Endothelial cell (in vitro differentiated cells): ENCODE data around the gene SH3RF3. TPM values are rescaled to one million over a fixed set of nuclear protein-coding genes. Genes with fewer than 3 reads are reported as not detected.

Experiments
- DNase-seq: peaks from one replicate; pipeline ENCODE4 v3.0.0; 2021; ENCODE audit warnings: low spot score
- H3K27ac Mint-ChIP-seq: one replicate; pipeline ENCODE4 v1.8.0; 2021; ENCODE audit warnings: mixed read lengths, inconsistent platforms; ENCODE audit not compliant: unreplicated experiment
- H3K27me3 Mint-ChIP-seq: one replicate; pipeline ENCODE4 v1.8.0; 2021; ENCODE audit warnings: mild to moderate bottlenecking, moderate library complexity, mixed read lengths, inconsistent platforms; ENCODE audit not compliant: unreplicated experiment
- H3K36me3 Mint-ChIP-seq: one replicate; pipeline ENCODE4 v1.8.0; 2021; ENCODE audit warnings: mild to moderate bottlenecking, low read depth, mixed read lengths, inconsistent platforms; ENCODE audit not compliant: unreplicated experiment
- H3K4me1 Mint-ChIP-seq: one replicate; pipeline ENCODE4 v1.8.0; 2021; ENCODE audit warnings: mild to moderate bottlenecking, mixed read lengths, inconsistent platforms; ENCODE audit not compliant: unreplicated experiment
- H3K4me3 Mint-ChIP-seq: one replicate; pipeline ENCODE4 v1.8.0; 2021; ENCODE audit warnings: mild to moderate bottlenecking, mixed read lengths, inconsistent platforms; ENCODE audit not compliant: unreplicated experiment
- H3K9me3 Mint-ChIP-seq: one replicate; pipeline ENCODE4 v1.8.0; 2021; ENCODE audit warnings: mixed read lengths, inconsistent platforms; ENCODE audit not compliant: unreplicated experiment
- CTCF ChIP-seq: fragments of 200-600 bp; sonication (generic); IDR thresholded peaks from one replicate; pipeline ENCODE4 v1.5.0; 2021; ENCODE audit warnings: antibody characterized with exemption; ENCODE audit not compliant: unreplicated experiment
- total RNA-seq: library from RNA; stranded (reverse); fragmentation: NEBNext Ultra II Directional; extraction: Animal tissue kit (Norgen Biotek cat#: 25700); gene quantifications from one replicate; pipeline ENCODE4 v1.2.1, GENCODE V29; 2021; ENCODE audit not compliant: unreplicated experiment

SH3RF3 gene
- total RNA-seq, 1 donor from 2014 or later = 12.8 TPM

GRCh38 chr2:109231996-109232705, 103.1 kb downstream of the SH3RF3 start:
- TF ChIP-seq CTCF = no peak
- no peak for DNase-seq
- Mint-ChIP-seq H3K27me3 (no peaks in the 10 kb centered on the region), H3K36me3 (peaks cover 9% of the 10 kb centered on the region), H3K9me3 (no peaks in the 10 kb centered on the region), H3K4me1 (peaks cover 31% of the 10 kb centered on the region), H3K4me3 (no peak overlapping the region), H3K27ac (no peak overlapping the region)

- DNase-seq = no peak
- Mint-ChIP-seq H3K9me3 (no peaks in the 10 kb centered on the region), H3K27ac (no peak overlapping the region), H3K27me3 (no peaks in the 10 kb centered on the region), H3K4me1 (peaks cover 37% of the 10 kb centered on the region), H3K4me3 (no peak overlapping the region), H3K36me3 (peaks cover 9% of the 10 kb centered on the region)
- no peak for TF ChIP-seq CTCF
These were observed 103.9 kb downstream of the SH3RF3 start for GRCh38 chr2:109232909-109233308.

- Mint-ChIP-seq H3K4me3 (no peak overlapping the region), H3K27me3 (no peaks in the 10 kb centered on the region), H3K4me1 (peaks cover 43% of the 10 kb centered on the region), H3K27ac (no peak overlapping the region), H3K36me3 (peaks cover 9% of the 10 kb centered on the region), H3K9me3 (no peaks in the 10 kb centered on the region)
- DNase-seq = no peak
- no peak for TF ChIP-seq CTCF
These were observed 104.6 kb downstream of the SH3RF3 start for GRCh38 chr2:109233643-109234042.

- Mint-ChIP-seq H3K27me3 (no peaks in the 10 kb centered on the region), H3K36me3 (peaks cover 9% of the 10 kb centered on the region), H3K4me1 (peaks cover 49% of the 10 kb centered on the region), H3K9me3 (no peaks in the 10 kb centered on the region), H3K27ac (no peak overlapping the region), H3K4me3 (no peak overlapping the region)
- TF ChIP-seq CTCF = no peak
- no peak for DNase-seq
These were observed 105.3 kb downstream of the SH3RF3 start for GRCh38 chr2:109234355-109234754.

- Mint-ChIP-seq H3K27ac (peak overlapping the region; percentile 46), H3K4me1 (peaks cover 57% of the 10 kb centered on the region), H3K36me3 (peaks cover 9% of the 10 kb centered on the region), H3K4me3 (no peak overlapping the region), H3K27me3 (no peaks in the 10 kb centered on the region), H3K9me3 (no peaks in the 10 kb centered on the region)
- TF ChIP-seq CTCF = no peak
- DNase-seq = no peak
These were observed 107.1 kb downstream of the SH3RF3 start for GRCh38 chr2:109236147-109236546.
